Inflammatory macrophage treated with lipopolysaccharide for 1 hour (primary cell): ENCODE measurements around the gene WDR73.
A peak's percentile ranks its signal among the peaks of the same experiment; 100 is the strongest.
"Not testable (repeated sequence)": the region's sequence is repeated elsewhere in the genome, so short reads cannot be mapped to it uniquely, and the experiment has no call there.

Experiments
- DNase-seq, 2 donors: peaks; one replicate each; pipeline ENCODE4 v3.0.0-alpha.2; 2020 to 2022

WDR73 gene

GRCh38 chr15:84653910-84654688, at the start of gene WDR73:
TSS of gene WDR73 (minus strand) at chr15:84654283. CDS start at chr15:84654274, 9 bp downstream.
- peak; percentile 91 to 97 for DNase-seq

- DNase-seq, result no peak
These were observed 49.7 kb upstream of the WDR73 start for GRCh38 chr15:84703808-84704207.

GRCh38 chr15:84702961-84703482, 48.9 kb upstream of the WDR73 start:
- no peak for DNase-seq

- no peak for DNase-seq
These were observed 45.6 kb upstream of the WDR73 start for GRCh38 chr15:84699538-84700191.

- peak; percentile 23 to 54 for DNase-seq
These were observed 43.3 kb upstream of the WDR73 start for GRCh38 chr15:84697236-84697990.

- DNase-seq, result no peak
These were observed 42.7 kb upstream of the WDR73 start for GRCh38 chr15:84696757-84697156.

- no peak for DNase-seq
These were observed 36.3 kb upstream of the WDR73 start for GRCh38 chr15:84690342-84690741.

GRCh38 chr15:84689858-84690257, 35.8 kb upstream of the WDR73 start:
- no peak for DNase-seq

- not testable (repeated sequence) for DNase-seq
These were observed 32.4 kb upstream of the WDR73 start for GRCh38 chr15:84686446-84686845.

- DNase-seq, result peak; percentile 40 to 41
These were observed 31.2 kb upstream of the WDR73 start for GRCh38 chr15:84685304-84685703.

- DNase-seq, result peak; percentile 84 to 85
These were observed 30.0 kb upstream of the WDR73 start for GRCh38 chr15:84684092-84684491.

- DNase-seq, result peak; percentile 27 to 40
These were observed 27.7 kb upstream of the WDR73 start for GRCh38 chr15:84681831-84682230.

- no peak for DNase-seq
These were observed 17.1 kb upstream of the WDR73 start for GRCh38 chr15:84671211-84671610.

GRCh38 chr15:84669726-84670125, 15.6 kb upstream of the WDR73 start:
- DNase-seq, result no peak

GRCh38 chr15:84668221-84668982, 14.3 kb upstream of the WDR73 start:
- no peak for DNase-seq

GRCh38 chr15:84666373-84666772, 12.3 kb upstream of the WDR73 start:
- no peak for DNase-seq

GRCh38 chr15:84661001-84661400, 6.9 kb upstream of the WDR73 start:
- DNase-seq, result no peak

GRCh38 chr15:84659904-84660781, 6.1 kb upstream of the WDR73 start:
- no peak for DNase-seq

GRCh38 chr15:84658788-84659411, 4.8 kb upstream of the WDR73 start:
- no peak for DNase-seq

GRCh38 chr15:84658080-84658787, 4.2 kb upstream of the WDR73 start, which contains the start of gene NMB:
TSS of gene NMB (minus strand) at chr15:84658199. CDS start at chr15:84658152, 47 bp downstream.
- DNase-seq, result peak; percentile 62
